ENCODE measurements around the gene CHMP4B.
A peak's percentile ranks its signal among the peaks of the same experiment; 100 is the strongest.

CHMP4B gene

DNA sequence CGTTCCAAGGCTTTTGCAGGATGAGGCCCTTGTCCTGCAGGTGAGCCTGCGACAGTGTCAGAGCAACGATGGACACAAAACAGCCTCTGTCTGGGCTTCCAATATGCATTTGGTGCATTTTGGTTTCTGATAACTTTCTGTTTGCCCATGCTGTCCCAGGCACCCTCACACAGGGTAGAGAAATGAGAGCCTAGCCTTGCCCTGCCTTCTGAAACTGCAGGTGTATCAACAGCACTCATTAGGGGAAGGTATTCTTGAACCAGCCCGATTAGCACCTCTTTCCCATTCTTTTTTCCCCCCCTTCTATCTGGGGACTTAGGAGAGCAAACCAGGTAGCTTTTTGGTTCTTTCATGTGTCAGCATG, 30.3 kb downstream of the CHMP4B start:
- no peak for DNase-seq

DNA sequence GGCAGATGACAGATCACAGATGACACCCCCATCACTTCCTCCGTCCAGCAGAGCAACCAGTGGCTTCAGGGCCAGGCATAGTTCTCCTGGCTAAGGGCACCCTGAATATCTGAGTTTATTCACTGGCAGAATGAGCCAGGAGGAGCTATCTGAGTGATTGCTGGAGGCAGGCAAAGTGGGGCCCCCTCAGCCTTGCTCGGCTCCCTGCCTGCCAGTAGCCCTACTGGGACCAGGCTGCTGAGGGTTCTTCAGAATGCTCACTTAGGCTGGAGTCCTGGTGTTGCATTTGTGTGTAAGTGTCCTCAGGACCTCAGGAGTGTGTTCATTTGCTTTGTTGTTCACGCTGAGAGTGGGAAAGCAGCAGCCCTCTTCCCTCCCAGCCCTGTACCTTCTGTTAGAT, 31.2 kb downstream of the CHMP4B start:
- no peak for DNase-seq

DNA sequence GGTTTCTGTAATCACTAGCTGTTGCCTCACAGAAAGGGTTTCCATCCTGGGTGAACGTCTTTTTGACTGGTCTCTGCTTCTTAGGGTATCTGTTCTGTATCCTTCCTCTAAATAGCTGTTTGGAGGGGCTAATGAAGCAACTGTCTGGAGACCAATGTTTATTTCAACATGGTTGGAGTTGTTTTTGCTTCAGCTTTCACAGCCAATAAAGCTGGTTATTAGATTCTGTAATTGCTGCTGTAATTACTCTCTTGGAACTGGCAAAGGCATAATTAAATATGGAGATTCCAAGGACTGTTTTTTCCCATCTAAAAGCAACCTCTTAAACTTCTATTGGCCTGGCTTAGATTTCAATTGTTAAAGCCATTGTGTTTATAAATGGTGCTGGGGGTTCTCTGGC, 31.9 kb downstream of the CHMP4B start:
- DNase-seq = no peak

DNA sequence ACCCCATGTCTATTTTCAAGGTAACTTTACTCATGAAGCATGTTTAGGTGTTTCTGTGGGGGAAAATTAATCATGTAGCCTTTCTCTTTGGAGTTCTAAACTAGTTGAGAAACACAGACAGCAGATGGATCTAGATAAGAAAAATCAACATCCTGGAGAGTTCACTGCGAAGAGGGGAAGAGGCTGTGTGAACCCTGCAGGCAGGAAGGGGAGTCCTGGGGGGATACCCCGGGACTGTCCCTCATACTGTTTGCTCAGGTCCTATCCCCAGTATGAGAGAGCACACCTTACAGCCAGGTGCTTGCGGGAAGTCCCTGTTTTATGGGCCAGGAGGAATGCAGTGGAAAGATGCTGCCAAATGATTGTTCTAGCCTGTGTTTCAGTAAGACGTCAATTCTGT, 32.7 kb downstream of the CHMP4B start:
- DNase-seq = no peak

DNA sequence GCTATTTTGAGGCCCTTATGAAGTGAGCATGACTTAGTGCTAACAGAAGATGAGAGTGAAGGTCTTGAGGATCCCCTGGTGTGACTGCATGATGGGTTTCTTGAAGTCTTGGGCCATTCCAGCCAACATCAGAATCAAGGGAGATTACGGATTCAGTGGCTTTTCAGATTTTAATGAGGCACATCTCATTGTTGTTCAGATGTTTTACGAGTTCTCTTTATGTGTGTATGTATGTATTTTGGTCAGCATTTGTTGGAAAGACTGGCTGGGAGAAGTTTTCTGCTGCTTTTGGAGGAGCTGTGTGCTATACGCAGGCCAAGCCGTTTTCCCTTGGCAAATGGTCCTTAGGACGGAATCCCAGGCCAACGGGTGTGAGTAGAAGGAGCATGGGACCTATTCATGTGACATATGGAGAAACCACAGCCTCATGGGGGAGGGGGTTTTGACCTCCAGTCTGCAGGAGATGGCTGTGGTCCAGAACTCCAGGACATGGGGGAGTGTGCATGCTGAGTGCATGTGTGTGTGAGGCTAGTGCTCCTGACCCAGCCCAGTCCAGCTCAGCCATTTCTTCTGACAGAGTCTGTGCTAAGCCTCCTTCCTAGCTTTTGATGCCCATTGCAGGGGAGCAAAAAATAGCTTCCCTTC, 35.3 kb downstream of the CHMP4B start:
- DNase-seq = no peak

GRCh38 chr20:33847006-33847405, 35.9 kb downstream of the CHMP4B start:
- DNase-seq = no peak

- DNase-seq = no peak
These were observed 37.2 kb downstream of the CHMP4B start for GRCh38 chr20:33848391-33848790.

DNA sequence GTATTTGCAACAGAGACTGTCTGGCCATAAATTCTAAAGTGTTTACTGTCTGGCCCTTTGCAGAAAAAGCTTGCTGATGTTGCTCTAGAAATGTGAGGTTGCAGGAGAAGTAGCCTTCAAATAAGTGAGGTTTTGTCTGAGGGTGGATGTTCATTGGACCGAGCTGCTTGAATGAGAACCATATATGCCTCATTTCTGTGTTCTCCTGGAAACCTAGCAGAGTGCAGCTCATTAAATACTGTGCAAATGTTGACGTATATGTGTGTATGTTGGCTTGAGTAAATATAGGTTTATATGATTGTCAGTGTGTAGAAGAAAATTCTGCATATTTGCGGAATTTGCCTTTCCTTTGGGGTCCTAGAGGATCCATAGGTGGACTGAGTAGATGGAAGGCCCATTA, 39.0 kb downstream of the CHMP4B start:
- DNase-seq = no peak

GRCh38 chr20:33851842-33852466, 40.8 kb downstream of the CHMP4B start:
- no peak for DNase-seq

DNA sequence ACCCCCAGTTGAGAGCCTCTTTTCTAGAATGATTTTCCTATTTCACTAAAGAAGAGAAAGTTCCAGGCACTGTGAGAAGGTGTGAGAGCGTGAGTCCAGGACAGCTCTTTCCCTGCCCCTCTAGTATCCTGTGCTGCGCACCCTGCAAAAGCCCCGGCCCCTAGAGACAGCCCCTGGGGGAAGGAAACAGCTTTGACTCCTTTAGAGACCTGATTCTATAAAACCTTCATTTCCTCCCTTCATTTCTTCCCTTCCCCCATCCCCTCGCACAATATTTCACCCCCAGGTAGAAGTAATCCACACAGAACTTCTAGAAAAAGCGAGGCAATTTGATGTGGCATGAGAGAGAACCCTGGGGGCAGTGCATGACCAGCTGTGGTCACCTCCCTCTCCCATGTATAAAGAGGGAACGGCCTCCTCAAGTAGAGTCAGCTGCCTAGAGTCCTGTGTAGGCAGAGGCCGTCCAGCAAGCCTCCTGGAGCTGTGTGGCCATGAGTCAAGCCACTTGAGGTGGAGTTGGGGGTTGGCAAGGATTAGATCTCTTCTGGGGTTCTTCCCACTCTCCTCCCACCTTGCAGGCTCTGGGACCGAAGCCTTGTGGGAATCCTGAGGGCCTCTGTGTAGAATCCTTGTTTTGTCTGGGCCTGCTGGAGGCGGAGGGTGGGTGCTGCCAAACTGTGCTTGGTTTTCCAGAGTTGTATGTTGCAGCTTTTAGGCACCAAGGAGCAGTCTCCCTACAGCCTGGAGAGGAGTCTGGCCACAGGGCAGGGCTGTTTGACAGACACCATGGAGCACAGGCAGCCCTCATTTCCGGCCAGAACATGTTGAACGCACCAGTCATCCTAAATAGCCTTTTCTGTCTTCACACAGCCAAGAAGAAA, 41.7 kb downstream of the CHMP4B start:
- DNase-seq = no peak

DNA sequence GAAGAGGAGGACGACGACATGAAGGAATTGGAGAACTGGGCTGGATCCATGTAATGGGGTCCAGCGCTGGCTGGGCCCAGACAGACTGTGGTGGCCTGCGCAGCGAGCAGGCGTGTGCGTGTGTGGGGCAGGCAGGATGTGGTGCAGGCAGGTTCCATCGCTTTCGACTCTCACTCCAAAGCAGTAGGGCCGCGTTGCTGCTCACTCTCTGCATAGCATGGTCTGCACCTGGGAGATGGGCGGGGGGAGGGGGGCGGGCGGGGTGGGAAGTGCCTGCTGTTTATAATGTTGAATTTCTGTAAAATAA, 42.3 kb downstream of the CHMP4B start:
- no peak for DNase-seq

DNA sequence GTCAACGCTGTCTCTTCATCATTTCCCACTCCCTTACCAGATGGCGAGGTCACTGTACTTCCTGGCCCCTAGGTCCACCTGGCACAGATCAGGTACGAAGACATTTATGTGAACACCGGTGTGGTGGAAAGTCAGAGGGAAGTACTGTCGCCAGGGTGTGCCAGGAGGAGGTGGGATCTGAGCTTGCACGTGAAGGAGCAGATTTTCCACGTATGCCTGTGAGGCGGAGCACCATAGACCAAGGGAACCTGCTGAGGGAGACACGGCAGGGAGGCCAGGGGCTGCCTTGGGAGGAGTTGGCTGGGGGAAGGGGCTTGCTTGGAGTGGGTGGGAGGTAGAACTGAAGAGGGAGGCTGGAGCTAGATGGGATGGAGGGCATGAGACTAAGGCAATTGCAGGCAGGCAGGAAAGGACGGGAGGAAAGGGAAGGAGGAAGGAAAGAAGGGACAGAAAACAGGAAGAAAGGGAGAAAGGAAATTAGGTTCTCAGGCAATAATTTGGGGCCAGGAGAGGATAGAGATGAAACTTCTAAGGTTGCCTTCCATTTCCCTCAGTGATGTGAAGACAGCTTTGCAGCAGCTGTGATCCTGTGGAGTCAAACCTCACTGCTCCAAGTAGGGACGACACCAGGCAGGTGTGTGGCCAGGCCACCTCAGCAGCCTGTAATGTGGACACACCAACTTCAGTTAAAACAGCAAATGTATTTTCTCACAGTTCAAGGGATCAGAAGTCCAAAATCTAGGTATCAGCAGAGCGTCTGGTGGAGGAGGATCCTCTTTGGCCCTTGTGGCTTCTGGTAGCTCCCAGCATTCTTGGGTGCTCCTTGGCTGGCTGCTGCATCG, 46.8 kb downstream of the CHMP4B start:
- DNase-seq = no peak

GRCh38 chr20:33858666-33859065, 47.5 kb downstream of the CHMP4B start:
- no peak for DNase-seq

- DNase-seq = no peak
These were observed 48.1 kb downstream of the CHMP4B start for GRCh38 chr20:33859157-33859695.

DNA sequence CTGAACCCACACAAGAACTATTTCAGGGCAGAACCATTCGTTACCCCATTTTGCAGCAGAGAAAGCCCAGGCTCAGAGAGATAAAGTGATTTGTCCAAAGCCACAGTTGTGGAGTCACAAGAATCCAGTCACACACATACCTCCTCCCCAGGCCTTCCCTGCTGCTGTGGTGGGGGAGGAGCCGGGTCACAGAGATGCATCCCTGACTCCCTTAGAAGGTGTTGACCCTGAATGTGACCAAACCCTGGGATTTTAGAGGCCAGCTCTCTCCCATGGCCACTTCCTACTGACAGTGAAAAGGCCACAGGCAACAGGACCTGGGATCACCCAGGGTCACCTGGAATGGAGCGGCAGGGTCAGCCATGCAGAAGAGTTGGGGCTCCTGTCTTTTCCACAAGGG, 48.6 kb downstream of the CHMP4B start:
- DNase-seq = no peak

- DNase-seq = no peak
These were observed 50.3 kb downstream of the CHMP4B start for GRCh38 chr20:33861458-33861857.

GRCh38 chr20:33862709-33863403, 51.7 kb downstream of the CHMP4B start:
- peak; percentile 19 for DNase-seq

- no peak for DNase-seq
These were observed 52.5 kb downstream of the CHMP4B start for GRCh38 chr20:33863440-33864323.

DNA sequence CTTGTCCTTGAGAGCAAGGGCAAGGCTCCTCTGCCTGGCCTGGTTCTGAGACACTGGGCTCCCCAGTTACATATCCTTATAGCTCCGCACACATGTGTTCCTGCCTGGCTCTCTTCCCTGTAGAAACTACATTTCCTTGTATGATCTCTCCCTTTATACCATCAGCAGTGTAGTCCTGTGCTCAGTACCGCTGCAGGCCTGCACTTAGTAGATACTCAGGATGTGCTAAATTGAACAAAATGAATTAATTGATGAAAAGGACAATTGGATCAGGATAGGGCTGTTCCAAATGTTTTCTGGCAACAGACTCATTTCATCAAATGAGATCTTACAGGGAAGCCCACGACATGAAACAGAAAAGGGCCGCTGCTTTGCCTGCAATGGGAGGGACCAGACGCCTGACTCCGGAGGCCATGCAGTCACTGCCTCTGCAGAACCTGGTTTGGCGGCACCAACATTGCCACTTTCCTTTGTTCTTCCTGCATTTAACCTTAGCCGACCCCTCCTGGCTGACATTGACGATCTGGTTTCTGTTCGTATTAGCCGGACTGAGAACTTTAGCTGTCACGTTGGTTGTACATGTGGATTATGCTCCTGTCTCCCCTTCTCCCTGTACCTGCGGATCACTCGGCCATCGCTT, 53.3 kb downstream of the CHMP4B start:
- DNase-seq = no peak

DNA sequence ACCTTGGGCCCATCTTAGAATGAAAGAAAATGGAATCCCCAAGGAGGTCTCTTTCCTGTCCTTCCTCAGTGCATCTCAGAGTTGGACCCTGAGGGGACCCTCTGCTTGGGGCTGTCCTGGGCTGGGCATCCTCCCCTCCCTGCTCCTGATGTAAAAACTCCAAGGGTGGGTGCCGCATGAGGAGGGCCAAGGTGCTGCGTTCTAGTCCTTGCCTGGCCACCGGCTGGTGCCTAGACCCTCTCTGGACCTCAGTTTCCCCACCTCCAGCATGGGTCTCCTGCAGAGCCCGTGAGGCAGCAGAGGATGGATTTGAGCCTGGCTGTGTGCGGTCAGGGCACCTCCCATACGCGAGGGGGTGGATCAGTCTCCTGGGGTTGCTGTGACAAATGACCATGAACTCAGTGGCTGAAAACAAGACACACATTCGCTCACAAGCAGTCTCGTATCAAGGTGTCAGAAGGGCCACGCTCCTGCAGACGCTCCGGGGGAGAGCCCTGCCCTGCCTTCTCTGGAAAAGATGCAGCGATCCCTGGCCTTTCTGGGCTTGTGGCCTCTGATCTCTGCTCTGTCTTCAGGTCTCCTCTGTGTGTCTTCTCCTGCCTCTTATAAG, 54.7 kb downstream of the CHMP4B start:
- no peak for DNase-seq
